ENCODE data around the gene CCDC60.

Gene CCDC60

GRCh38 chr12:119334430-119335170, at the start of gene CCDC60:
CCDC60 (plus strand) TSS chr12:119334729; CDS start chr12:119335177, 448 bp downstream.
- DNase-seq, result no peak

- no peak for DNase-seq
These were observed 46.0 kb upstream of the CCDC60 start for GRCh38 chr12:119288576-119288975.

- DNase-seq, result no peak
These were observed 41.5 kb upstream of the CCDC60 start for GRCh38 chr12:119292893-119293630.

- no peak for DNase-seq
These were observed 40.3 kb upstream of the CCDC60 start for GRCh38 chr12:119294211-119294610.

GRCh38 chr12:119296535-119296934, 38.0 kb upstream of the CCDC60 start:
- DNase-seq, result no peak

- no peak for DNase-seq
These were observed 35.4 kb upstream of the CCDC60 start for GRCh38 chr12:119299130-119299529.

- no peak for DNase-seq
These were observed 33.1 kb upstream of the CCDC60 start for GRCh38 chr12:119301379-119301778.

GRCh38 chr12:119302451-119303080, 32.0 kb upstream of the CCDC60 start:
- no peak for DNase-seq

- DNase-seq, result no peak
These were observed 27.9 kb upstream of the CCDC60 start for GRCh38 chr12:119306593-119306992.

- DNase-seq, result no peak
These were observed 26.8 kb upstream of the CCDC60 start for GRCh38 chr12:119307747-119308146.

GRCh38 chr12:119308708-119309456, 25.6 kb upstream of the CCDC60 start:
- no peak for DNase-seq

GRCh38 chr12:119311878-119312277, 22.7 kb upstream of the CCDC60 start:
- no peak for DNase-seq

- no peak for DNase-seq
These were observed 21.6 kb upstream of the CCDC60 start for GRCh38 chr12:119312904-119313303.

- DNase-seq, result no peak
These were observed 20.2 kb upstream of the CCDC60 start for GRCh38 chr12:119314290-119314689.

- no peak for DNase-seq
These were observed 14.9 kb upstream of the CCDC60 start for GRCh38 chr12:119319638-119320037.

- DNase-seq, result no peak
These were observed 13.9 kb upstream of the CCDC60 start for GRCh38 chr12:119320678-119321077.

- no peak for DNase-seq
These were observed 12.2 kb upstream of the CCDC60 start for GRCh38 chr12:119322301-119322723.

- no peak for DNase-seq
These were observed 8.7 kb upstream of the CCDC60 start for GRCh38 chr12:119325813-119326212.

GRCh38 chr12:119326341-119326740, 8.2 kb upstream of the CCDC60 start:
- no peak for DNase-seq

- no peak for DNase-seq
These were observed 7.1 kb upstream of the CCDC60 start for GRCh38 chr12:119327471-119327870.

GRCh38 chr12:119328111-119328510, 6.4 kb upstream of the CCDC60 start:
- no peak for DNase-seq

GRCh38 chr12:119338593-119339363, 4.2 kb downstream of the CCDC60 start:
- no peak for DNase-seq
